Adrenal gland (tissue), 5 donors: ENCODE measurements around the gene ADISSP.

Experiments
- CTCF ChIP-seq, 6 experiments: fragments of 450-650 bp in 4 of 6; fragments of 200-600 bp in 2 of 6; sonication (generic) in 1 of 6; IDR thresholded peaks; 1 replicate in 5 of 6; 2 replicates in 1 of 6; pipeline versions ENCODE4 v1.5.1 to v1.8.0; 2016 to 2021; ENCODE audit warnings: antibody characterized with exemption in 6 of 6, mild to moderate bottlenecking in 2 of 6, moderate library complexity in 1 of 6
- POLR2A ChIP-seq, 2 donors: fragments of 450-650 bp; IDR thresholded peaks; one replicate each; pipeline ENCODE4 v1.6.1; 2017; ENCODE audit warnings: antibody characterized with exemption in 2 of 2, mild to moderate bottlenecking in 2 of 2, moderate library complexity in 1 of 2
- donor health status: DM: no; HTN: no; CAD: no.

GRCh38 chr20:3813848-3814581 is 46.5 kb upstream of the ADISSP start:
- TF ChIP-seq CTCF (IDR thresholded peaks at IDR 0.05), result no peak
- no peak for TF ChIP-seq POLR2A (IDR thresholded peaks at IDR 0.05)
